RWPE1 (cell line): ENCODE measurements around the gene TFCP2L1.

Experiments used
- CTCF ChIA-PET: fragments of 350-600 bp; sonication (Branson Sonifier 250); formaldehyde crosslinking; extraction: SDS; loops from one replicate; lab custom pipeline; 2021; lab: Yijun Ruan, JAX
- POLR2A ChIA-PET: fragments of 400-600 bp; formaldehyde crosslinking; extraction: SDS; loops from one replicate; lab custom pipeline; 2020; ENCODE audit warnings: antibody characterized with exemption; ENCODE audit not compliant: low non-redundant PET; lab: Yijun Ruan, JAX
- DNase-seq: peaks from one replicate; pipeline ENCODE4 v3.0.0; 2012; ENCODE audit warnings: low spot score
- H3K27ac ChIP-seq: fragments of 450-650 bp; 2 replicates; pipeline ENCODE4 v1.5.1; 2017
- CTCF ChIP-seq: fragments of 450-650 bp; conservative IDR thresholded peaks from 2 replicates; pipeline ENCODE4 v1.5.1; 2017; ENCODE audit warnings: low read depth, mild to moderate bottlenecking

The TFCP2L1 gene

GRCh38 chr2:121203591-121204249, 81.3 kb downstream of the TFCP2L1 start:
- ChIA-PET POLR2A (no interaction called here), CTCF (interaction anchor here (0.6 kb wide), 1 partner anchor 36 kb away, joined by 3 read pairs; no protein-coding TSS in a partner anchor)
- no peak for DNase-seq
- TF ChIP-seq CTCF = no peak
- H3K27ac ChIP-seq = peak overlapping the region; percentile 30; the same call in 1 of the 2 replicates

- POLR2A ChIA-PET = no interaction called here
- no peak for DNase-seq
- CTCF ChIA-PET = interaction anchor here (0.6 to 0.7 kb wide), 3 partner anchors 37 to 915 kb away, joined by 3 read pairs; no protein-coding TSS in a partner anchor
These were observed 82.3 kb downstream of the TFCP2L1 start for GRCh38 chr2:121202541-121203310.

GRCh38 chr2:121201796-121202195, 83.2 kb downstream of the TFCP2L1 start:
- POLR2A ChIA-PET = no interaction called here
- CTCF ChIA-PET = interaction anchor here (0.7 kb wide), 1 partner anchor 345 kb away, joined by 3 read pairs; no protein-coding TSS in a partner anchor
- no peak for DNase-seq
- TF ChIP-seq CTCF = no peak
- peak overlapping the region; percentile 100 for H3K27ac ChIP-seq

More at GRCh38 chr2:121202541-121203310, 82.3 kb downstream of the TFCP2L1 start:
- TF ChIP-seq CTCF = no peak
- H3K27ac ChIP-seq = peak overlapping the region; percentile 30; the same call in 1 of the 2 replicates

GRCh38 chr2:121200419-121201315, 84.3 kb downstream of the TFCP2L1 start:
- CTCF ChIA-PET = interaction anchor here (0.6 kb wide), 1 partner anchor 11 kb away, joined by 3 read pairs; no protein-coding TSS in a partner anchor
- TF ChIP-seq CTCF = no peak
- POLR2A ChIA-PET = no interaction called here
- peak overlapping the region; percentile 100 for H3K27ac ChIP-seq
- DNase-seq = no peak

- POLR2A ChIA-PET = no interaction called here
- CTCF ChIA-PET = interaction anchor here (0.9 kb wide), 1 partner anchor 123 kb away, joined by 3 read pairs; no protein-coding TSS in a partner anchor
- TF ChIP-seq CTCF = no peak
These were observed 85.0 kb downstream of the TFCP2L1 start for GRCh38 chr2:121200011-121200347.

More at GRCh38 chr2:121200011-121200347, 85.0 kb downstream of the TFCP2L1 start:
- peak overlapping the region; percentile 100 for H3K27ac ChIP-seq
- no peak for DNase-seq
